H54 (cell line): ENCODE results near the gene HNRNPA0.

Experiments
- DNase-seq: peaks from one replicate; pipeline ENCODE4 v3.0.0; 2011; ENCODE audit warnings: low spot score, mixed read lengths; ENCODE audit not compliant: insufficient read length
- FAIRE-seq: peaks from 3 replicates; lab custom pipeline; 2011; peaks lifted over from hg19 to GRCh38; lab: Jason Lieb, UNC
- POLR2A ChIP-seq: IDR thresholded peaks from 2 replicates; pipeline ENCODE4 v1.6.1; 2011; ENCODE audit warnings: low read depth, mild to moderate bottlenecking, low read length

The HNRNPA0 gene

DNA sequence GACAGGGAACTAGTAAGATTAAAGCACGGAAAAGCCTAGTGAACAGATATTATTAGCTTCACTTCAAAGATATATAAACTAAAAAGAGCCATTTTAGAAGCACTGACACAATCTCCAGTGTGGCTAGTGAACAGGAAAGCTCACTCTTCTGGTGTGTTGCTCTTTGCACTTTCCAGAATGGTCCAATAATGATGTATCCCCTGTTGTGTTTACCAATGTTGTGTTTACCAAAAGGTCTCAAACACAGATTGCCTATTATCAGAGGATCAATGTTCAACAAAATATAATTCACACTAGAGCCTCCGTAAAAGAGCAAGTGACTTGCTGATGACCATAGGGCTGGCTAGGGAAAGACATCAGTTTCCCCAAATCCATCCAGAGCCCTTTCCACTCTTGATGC is 29.9 kb downstream of the HNRNPA0 start:
- no peak for TF ChIP-seq POLR2A
- DNase-seq = no peak
- no peak for FAIRE-seq

DNA sequence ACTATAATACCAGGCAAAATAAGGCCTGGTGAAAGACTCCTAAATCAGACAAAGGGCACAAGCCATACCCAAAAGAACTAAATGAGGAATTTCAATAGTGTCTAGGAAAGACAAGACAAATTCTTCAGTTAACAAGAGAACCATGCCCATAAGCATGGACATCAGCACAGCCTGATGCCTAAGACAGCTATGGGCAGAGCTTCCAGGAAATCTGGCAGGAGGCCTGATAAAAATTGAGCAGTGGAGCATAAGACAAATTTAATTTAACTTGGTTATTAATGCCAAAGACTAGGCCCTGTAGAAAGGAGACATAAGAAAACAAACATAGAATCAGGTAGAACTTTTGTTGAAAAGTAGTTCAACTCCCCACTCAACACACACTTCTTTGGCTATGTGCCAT is 35.6 kb downstream of the HNRNPA0 start:
- FAIRE-seq (no peak), DNase-seq (no peak)
- TF ChIP-seq POLR2A = no peak

DNA sequence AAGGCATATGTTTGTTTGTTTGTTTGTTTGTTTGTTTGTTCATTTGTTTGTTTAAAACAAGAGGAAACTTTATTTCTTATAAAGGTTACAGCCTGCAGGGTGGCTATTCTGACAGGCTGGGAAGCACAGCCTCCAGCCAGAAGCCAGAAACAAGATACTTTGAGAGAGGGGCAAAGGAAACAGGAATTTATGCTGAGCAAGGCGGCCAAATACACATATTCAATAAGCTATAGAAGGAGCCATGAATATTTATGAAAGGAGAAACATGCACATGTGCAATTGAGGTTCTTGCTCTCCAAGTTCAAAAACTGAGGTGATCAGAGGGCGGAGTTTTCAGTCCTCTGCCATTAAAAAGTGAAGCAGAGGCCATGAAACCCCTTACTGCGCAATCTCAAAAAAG is 37.8 kb downstream of the HNRNPA0 start:
- no peak for DNase-seq
- no peak for FAIRE-seq
- no peak for TF ChIP-seq POLR2A

DNA sequence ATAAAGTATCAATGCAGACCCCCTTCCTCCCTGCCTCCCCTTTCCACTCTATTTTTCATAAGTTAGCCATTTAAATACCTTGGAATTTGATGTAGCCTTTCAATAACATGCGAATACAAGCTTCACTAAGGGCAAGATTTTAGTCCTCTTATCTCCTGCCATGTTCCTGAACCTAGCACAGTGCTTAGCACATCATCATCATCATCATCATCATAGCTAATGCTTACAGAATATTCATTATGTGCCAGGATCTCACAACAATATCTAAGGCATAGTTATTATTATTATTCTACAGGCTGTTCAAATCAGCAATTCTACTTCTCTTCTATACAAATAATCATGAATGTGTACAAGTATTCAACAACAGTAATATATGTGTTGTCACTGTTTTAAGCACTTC is 38.7 kb downstream of the HNRNPA0 start:
- FAIRE-seq = no peak
- no peak for TF ChIP-seq POLR2A
- no peak for DNase-seq

DNA sequence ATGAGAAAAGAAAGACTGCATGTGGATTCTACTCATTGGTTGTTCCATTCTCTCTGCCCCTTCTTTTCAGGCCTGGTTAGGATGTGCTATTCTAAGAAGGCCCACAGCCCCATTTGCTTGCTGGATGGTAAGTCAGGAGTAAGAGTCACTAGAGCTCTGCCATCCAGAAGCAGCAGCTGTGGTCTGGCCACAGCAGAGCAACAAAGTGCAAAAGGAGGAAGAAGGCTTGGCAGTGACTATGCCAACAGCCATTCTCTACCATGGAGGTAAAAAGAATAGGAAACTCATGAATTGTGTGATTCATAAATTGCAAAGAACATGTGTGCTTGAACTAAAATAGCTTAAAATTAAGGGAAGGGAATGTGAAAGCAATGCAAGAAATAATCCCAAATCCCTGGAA is 39.2 kb downstream of the HNRNPA0 start:
- FAIRE-seq (no peak), DNase-seq (no peak)
- no peak for TF ChIP-seq POLR2A

DNA sequence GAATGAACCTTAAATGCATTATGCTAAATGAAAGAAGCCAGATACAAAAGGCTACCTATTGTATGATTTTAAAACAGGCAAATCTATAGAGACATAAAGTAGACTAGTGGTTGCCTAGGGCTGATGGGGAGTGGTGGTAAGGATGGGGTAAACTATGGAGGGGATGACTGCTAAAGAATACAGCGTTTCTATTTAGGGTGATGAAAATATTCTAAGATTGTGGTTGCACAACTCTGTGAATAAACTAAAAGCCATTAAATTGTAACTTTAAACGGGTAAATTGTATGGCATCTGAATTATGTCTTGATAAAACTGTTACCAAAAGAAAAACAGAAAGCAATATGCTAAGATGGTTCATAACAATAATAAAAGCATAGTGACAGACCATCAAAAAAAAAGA is 39.7 kb downstream of the HNRNPA0 start:
- no peak for TF ChIP-seq POLR2A
- no peak for DNase-seq
- FAIRE-seq = no peak

DNA sequence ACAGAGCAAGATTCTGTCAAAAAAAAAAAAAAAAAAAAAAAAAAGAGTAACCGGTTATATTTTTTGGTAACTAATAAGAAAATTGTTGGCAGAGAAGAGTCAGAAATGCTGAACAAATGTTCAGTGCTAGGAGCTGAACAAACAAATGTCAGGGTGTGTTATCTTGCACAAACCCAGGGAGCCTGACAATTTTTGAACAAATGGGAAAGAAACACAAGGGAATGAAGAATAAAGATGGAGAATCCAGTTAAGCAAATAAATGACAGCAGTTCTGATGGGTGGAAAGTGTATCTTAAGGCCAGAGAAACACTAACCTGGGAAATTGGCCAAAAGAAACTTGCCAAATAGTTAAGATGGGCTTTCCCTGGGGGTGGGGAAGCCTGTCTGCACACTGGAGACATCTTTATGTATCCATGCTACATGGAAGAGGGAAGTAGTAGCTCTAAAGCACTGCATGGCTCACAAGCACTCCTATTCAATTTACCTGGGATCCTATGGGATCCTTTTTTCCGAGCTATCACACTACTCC is 42.0 kb downstream of the HNRNPA0 start:
- TF ChIP-seq POLR2A = no peak
- FAIRE-seq (no peak), DNase-seq (no peak)

DNA sequence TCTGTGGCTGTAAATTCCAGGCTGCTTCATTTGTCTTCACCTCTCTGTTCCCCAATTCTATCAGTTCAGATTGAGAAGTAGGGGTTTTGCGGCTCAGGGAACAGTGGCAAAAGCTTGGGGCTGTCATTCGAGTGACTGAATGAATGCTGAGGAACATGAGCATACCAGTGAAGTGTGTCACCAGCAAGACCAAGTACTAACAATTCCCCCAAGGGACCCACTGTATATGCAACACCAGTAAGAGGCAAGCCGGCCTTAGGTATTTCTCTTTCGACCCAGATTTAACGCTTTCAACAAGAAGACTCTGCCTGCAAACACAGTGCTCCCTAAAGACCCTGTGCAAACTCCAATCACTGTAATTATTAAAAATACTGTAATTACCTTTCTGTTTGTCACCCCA is 44.1 kb downstream of the HNRNPA0 start:
- no peak for FAIRE-seq
- no peak for TF ChIP-seq POLR2A
- DNase-seq = no peak

DNA sequence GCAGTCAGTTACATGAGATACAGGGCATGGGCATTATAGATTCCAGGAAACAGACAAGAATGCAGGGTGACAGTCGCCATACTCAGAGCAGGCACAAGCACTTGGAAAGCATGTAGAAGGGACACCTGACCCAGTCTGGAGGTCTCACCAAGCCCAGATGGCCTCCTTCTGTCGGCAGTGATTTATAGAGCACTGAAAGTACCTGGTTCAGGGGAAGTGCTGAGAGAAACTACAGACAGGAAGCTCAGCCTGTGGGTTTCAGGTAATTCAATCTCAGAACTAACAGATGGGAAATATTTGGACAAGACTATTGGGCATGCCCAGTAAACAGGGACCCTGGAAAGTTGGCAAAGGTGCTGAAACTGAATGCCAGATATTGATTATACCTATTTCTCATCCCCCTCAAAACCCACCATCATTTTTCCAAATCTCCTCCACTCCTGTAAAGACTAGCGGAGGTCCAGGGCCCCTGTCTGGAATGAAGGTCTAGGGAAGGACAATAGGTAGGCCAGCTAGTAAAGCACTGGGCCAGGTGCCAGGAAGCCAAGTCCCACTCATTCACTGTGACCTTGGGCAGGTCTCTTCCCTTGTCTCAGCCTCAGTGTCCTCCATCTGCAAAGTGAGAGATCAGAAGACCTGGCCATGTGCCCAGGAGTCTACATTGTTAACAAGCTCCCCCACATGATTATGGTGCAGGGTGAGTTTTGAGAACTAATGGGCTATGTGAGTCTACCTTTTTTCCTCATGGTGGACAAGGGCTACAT is 45.2 kb downstream of the HNRNPA0 start:
- DNase-seq (no peak), FAIRE-seq (no peak)
- TF ChIP-seq POLR2A = no peak

DNA sequence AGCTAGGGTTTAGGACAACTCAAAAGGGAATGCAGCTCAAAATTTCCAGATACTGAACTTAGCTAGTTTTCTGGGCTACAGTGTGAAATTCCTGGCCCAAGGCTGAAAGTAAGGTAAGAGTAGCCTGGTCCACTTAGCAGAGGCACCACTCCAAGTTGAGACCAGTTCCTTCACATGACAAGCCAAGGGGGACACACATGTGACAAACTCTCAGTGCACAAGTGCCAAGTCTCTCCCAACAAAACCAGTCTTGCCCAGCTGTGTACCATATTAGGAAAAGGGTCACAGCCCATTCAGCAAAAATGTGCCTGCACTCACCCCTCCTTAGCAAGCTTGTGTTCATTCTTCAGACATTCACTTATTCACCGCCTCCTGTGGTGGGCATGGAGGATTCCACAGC is 46.1 kb downstream of the HNRNPA0 start:
- FAIRE-seq (no peak), DNase-seq (no peak)
- TF ChIP-seq POLR2A = no peak

DNA sequence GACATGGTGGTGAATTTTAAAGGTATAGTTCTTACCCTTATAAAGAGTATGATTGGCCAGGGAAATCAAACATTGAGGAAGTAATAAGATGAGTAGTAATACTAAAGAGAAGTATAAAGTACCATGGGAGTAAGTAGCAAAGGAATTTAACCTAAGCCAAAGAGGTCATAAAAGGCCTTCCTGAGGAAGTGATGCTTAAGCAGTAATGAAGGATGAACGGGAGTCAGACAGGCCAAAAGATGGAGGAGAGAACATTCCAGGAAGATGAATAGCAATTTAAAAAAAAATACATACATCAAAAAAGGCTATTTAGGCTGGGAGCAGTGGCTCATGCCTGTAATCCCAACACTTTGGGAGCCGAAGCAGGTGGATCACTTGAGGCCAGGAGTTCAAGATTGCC is 47.3 kb downstream of the HNRNPA0 start:
- TF ChIP-seq POLR2A = no peak
- FAIRE-seq (no peak), DNase-seq (peak; percentile 28)

DNA sequence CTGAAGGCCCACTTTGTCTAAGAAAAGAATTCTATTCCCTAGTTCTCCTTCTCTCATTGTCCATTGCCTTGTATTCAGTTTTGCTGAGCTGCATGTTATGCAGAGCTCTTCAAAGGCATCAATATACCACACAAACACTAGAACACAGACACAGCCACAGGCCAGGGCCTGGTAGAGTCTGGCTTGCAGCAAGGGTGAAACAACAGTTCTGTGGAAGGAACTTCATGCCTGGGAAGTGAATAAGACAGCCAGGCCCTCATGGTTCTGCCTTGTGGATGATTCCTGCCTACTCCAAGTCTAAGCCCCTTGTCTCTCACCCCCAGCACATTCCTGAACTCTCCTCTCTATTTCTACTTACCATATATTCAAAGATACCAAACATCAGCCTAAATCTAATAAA is 49.1 kb downstream of the HNRNPA0 start:
- no peak for DNase-seq
- FAIRE-seq = no peak
- TF ChIP-seq POLR2A = no peak

DNA sequence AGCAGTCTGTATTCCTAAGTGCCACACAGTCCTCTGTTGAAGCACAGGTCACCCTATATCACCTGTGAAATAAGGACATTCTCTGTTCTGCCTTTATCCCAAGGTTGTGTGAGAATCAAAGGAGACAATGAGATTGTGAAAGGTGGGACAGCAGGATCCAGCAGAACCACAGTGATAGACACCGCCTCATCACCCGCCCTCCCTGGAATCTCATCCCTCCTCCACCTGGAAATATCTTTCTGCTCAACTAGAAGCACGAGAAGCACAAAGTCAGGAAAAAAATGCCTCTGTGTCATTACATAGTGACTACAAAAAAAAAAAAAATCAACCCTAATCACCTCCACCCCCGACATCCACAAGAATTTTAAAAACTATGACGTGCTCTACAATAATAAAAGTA is 50.6 kb downstream of the HNRNPA0 start:
- FAIRE-seq = no peak
- no peak for TF ChIP-seq POLR2A
- no peak for DNase-seq

DNA sequence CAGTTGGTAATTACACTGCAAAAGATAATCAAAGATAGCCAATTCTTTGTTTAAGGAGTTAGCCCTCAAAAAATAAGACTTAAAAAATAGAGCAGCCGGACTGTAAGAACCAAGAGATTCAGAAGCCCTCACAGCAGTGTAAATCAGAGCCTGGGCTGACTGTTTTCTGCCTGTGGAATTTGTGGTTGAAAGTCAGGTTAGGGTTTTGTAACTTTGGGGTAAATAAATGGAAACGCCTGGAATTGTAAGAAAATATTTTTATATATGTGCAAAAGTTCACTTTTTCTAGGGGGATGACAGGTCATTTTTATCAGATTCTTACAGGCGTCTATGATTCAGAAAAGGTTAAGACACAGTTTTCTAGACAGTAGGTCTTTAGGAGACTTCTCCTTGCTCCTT is 53.9 kb downstream of the HNRNPA0 start:
- DNase-seq (no peak), FAIRE-seq (no peak)
- TF ChIP-seq POLR2A = no peak
